IMR-90 (cell line): Measurements from ENCODE around the gene FEZF2. TPM values are rescaled to one million over a fixed set of nuclear protein-coding genes. Genes with fewer than 3 reads are reported as not detected.

Experiments used
- ATAC-seq: fragments of 200-7000 bp; cut with Tn5 transposase; 2 replicates; pipeline ENCODE4 v1.9.1; 2020; ENCODE audit warnings: low read depth, mild to moderate bottlenecking, moderate library complexity
- BruUV-seq: library from RNA; stranded (reverse); fragments of 400-500 nt; replicated peaks from 2 replicates; lab custom pipeline; 2021; lab: Mats Ljungman, UMichigan
- CTCF ChIA-PET: fragments of 300-600 bp; formaldehyde crosslinking; extraction: SDS; loops from one replicate; lab custom pipeline; 2021; ENCODE audit warnings: antibody characterized with exemption; lab: Yijun Ruan, JAX
- POLR2A ChIA-PET: fragments of 300-600 bp; sonication (Branson Sonifier 250); formaldehyde crosslinking; loops from one replicate; lab custom pipeline; 2022; ENCODE audit warnings: antibody characterized with exemption; ENCODE audit not compliant: unreplicated experiment; lab: Charles Lee
- DNase-seq: peaks from one replicate; pipeline ENCODE4 v3.0.0; 2013
- H2AFZ ChIP-seq: replicated peaks from 2 replicates; pipeline ENCODE3; 2013; ENCODE audit warnings: low read length, mild to moderate bottlenecking; ENCODE audit not compliant: poor library complexity
- H2AK5ac ChIP-seq: 2 replicates; pipeline ENCODE4 v1.6.1; 2013; ENCODE audit warnings: low read depth, low read length, inconsistent platforms
- H2AK9ac ChIP-seq: replicated peaks from 2 replicates; pipeline ENCODE3; 2013; ENCODE audit warnings: mild to moderate bottlenecking, low read depth, low read length, moderate library complexity; ENCODE audit not compliant: poor library complexity
- H2BK120ac ChIP-seq: 2 replicates; pipeline ENCODE4 v1.6.1; 2013; ENCODE audit warnings: low read depth, low read length, inconsistent platforms
- H2BK15ac ChIP-seq: 3 replicates; pipeline ENCODE4 v1.6.1; 2013; ENCODE audit warnings: low read depth, low read length, inconsistent platforms
- H2BK20ac ChIP-seq: 2 replicates; pipeline ENCODE4 v1.6.1; 2013; ENCODE audit warnings: low read depth, mild to moderate bottlenecking, inconsistent platforms, low read length, moderate library complexity
- H2BK5ac ChIP-seq: 2 replicates; pipeline ENCODE4 v1.6.1; 2013; ENCODE audit warnings: mild to moderate bottlenecking, low read depth, low read length, inconsistent platforms; ENCODE audit not compliant: poor library complexity, severe bottlenecking
- H3K14ac ChIP-seq: replicated peaks from 2 replicates; pipeline ENCODE4 v1.6.1; 2013; ENCODE audit warnings: low read depth, low read length, inconsistent platforms
- H3K18ac ChIP-seq: 2 replicates; pipeline ENCODE4 v1.6.1; 2013; ENCODE audit warnings: low read depth, low read length, control low read depth
- H3K23ac ChIP-seq: 2 replicates; pipeline ENCODE4 v1.6.1; 2013; ENCODE audit warnings: low read depth, low read length, inconsistent platforms
- H3K27ac ChIP-seq: 2 replicates; pipeline ENCODE4 v1.5.1; 2013; ENCODE audit warnings: mild to moderate bottlenecking, control low read depth, low read length; ENCODE audit not compliant: insufficient read depth
- H3K27me3 ChIP-seq: 2 replicates; pipeline ENCODE4 v1.6.1; 2013; ENCODE audit warnings: low read length; ENCODE audit not compliant: control insufficient read depth, insufficient read depth
- H3K36me3 ChIP-seq: 2 replicates; pipeline ENCODE4 v1.6.1; 2013; ENCODE audit warnings: low read length, mixed read lengths; ENCODE audit not compliant: control insufficient read depth, insufficient read depth
- H3K4ac ChIP-seq: 2 replicates; pipeline ENCODE4 v1.6.1; 2013; ENCODE audit warnings: low read depth, low read length, inconsistent platforms
- H3K4me1 ChIP-seq: 2 replicates; pipeline ENCODE4 v1.6.1; 2013; ENCODE audit warnings: low read length, mixed read lengths; ENCODE audit not compliant: control insufficient read depth, insufficient read depth
- H3K4me2 ChIP-seq: 2 replicates; pipeline ENCODE4 v1.6.1; 2013; ENCODE audit warnings: low read depth, mild to moderate bottlenecking, control low read depth, low read length, moderate library complexity
- H3K4me3 ChIP-seq: 2 replicates; pipeline ENCODE4 v1.5.1; 2013; ENCODE audit warnings: low read depth, mild to moderate bottlenecking, control low read depth, low read length, moderate library complexity; ENCODE audit not compliant: insufficient read depth
- H3K56ac ChIP-seq: 2 replicates; pipeline ENCODE4 v1.6.1; 2013; ENCODE audit warnings: low read length, inconsistent platforms; ENCODE audit not compliant: insufficient read depth; ENCODE audit errors: extremely low read depth
- H3K79me1 ChIP-seq, 2 experiments: 2 replicates each; pipeline ENCODE4 v1.6.1; 2013; ENCODE audit warnings: low read length in 2 of 2, inconsistent platforms in 1 of 2, low read depth in 1 of 2
- H3K9ac ChIP-seq: 2 replicates; pipeline ENCODE4 v1.6.1; 2013; ENCODE audit warnings: low read depth, low read length, control low read depth
- H3K9me1 ChIP-seq: 2 replicates; pipeline ENCODE4 v1.6.1; 2013; ENCODE audit warnings: low read length, inconsistent platforms; ENCODE audit not compliant: insufficient read depth
- H3K9me3 ChIP-seq: 2 replicates; pipeline ENCODE4 v1.6.1; 2013; ENCODE audit warnings: low read length; ENCODE audit not compliant: control insufficient read depth, insufficient read depth
- H4K20me1 ChIP-seq: 2 replicates; pipeline ENCODE4 v1.6.1; 2013; ENCODE audit warnings: low read length, inconsistent platforms; ENCODE audit not compliant: insufficient read depth
- H4K5ac ChIP-seq: 2 replicates; pipeline ENCODE4 v1.6.1; 2013; ENCODE audit warnings: mild to moderate bottlenecking, low read depth, low read length, control low read depth
- H4K8ac ChIP-seq, 2 experiments: 2 replicates each; pipeline ENCODE4 v1.6.1; 2013; ENCODE audit warnings: low read depth in 2 of 2, low read length in 2 of 2, control low read depth in 1 of 2, inconsistent platforms in 1 of 2
- H4K91ac ChIP-seq: 2 replicates; pipeline ENCODE4 v1.6.1; 2013; ENCODE audit warnings: low read depth, low read length, inconsistent platforms; ENCODE audit not compliant: insufficient read depth
- BHLHE40 ChIP-seq: fragments of 150-350 bp; IDR thresholded peaks from 2 replicates; pipeline ENCODE4 v1.6.1; 2016; ENCODE audit warnings: mild to moderate bottlenecking, low read depth, low read length
- CHD1 ChIP-seq: IDR thresholded peaks from 2 replicates; pipeline ENCODE4 v1.6.1; 2012; ENCODE audit warnings: low read depth, low read length, improper control_type of control experiment
- CTCF ChIP-seq: conservative IDR thresholded peaks from 2 replicates; pipeline ENCODE4 v1.5.1; 2012; ENCODE audit warnings: mild to moderate bottlenecking, low read depth, low read length, improper control_type of control experiment
- ELK1 ChIP-seq: fragments of 150-350 bp; IDR thresholded peaks from 2 replicates; pipeline ENCODE4 v1.6.1; 2016; ENCODE audit warnings: low read depth, mild to moderate bottlenecking, low read length, moderate library complexity, borderline replicate concordance
- FOS ChIP-seq: fragments of 150-350 bp; IDR thresholded peaks from 2 replicates; pipeline ENCODE4 v1.6.1; 2016; ENCODE audit warnings: low read depth, low read length
- RAD21 ChIP-seq: IDR thresholded peaks from 2 replicates; pipeline ENCODE4 v1.6.1; 2012; ENCODE audit warnings: low read length, improper control_type of control experiment
- RCOR1 ChIP-seq: IDR thresholded peaks from 2 replicates; pipeline ENCODE4 v1.6.1; 2012; ENCODE audit warnings: mild to moderate bottlenecking, low read length, improper control_type of control experiment; ENCODE audit not compliant: insufficient replicate concordance
- RFX5 ChIP-seq: IDR thresholded peaks from 2 replicates; pipeline ENCODE4 v1.8.0; 2012; ENCODE audit warnings: low read depth, mild to moderate bottlenecking, low read length, moderate library complexity
- USF2 ChIP-seq: fragments of 150-350 bp; IDR thresholded peaks from 2 replicates; pipeline ENCODE4 v1.6.1; 2017; ENCODE audit warnings: mild to moderate bottlenecking, antibody characterized with exemption, low read length, low read depth
- WGBS, 2 experiments: methylation state at CpG; one replicate each; pipeline versions ENCODE4 v1.1.5 to v1.1.7; 2013; ENCODE audit warnings: missing lambda C conversion rate in 2 of 2; ENCODE audit not compliant: insufficient read length in 1 of 2; ENCODE audit errors: extremely low coverage in 2 of 2; 5-methylcytosine and 5-hydroxymethylcytosine counted together
- dilution Hi-C: fragments of 300-500 bp; cut with HindIII; formaldehyde crosslinking; loops from one replicate; pipeline ENCODE4 v1.14.3; 2018; ENCODE audit warnings: low sequenced_read_pairs; ENCODE audit not compliant: unreplicated experiment
- in situ Hi-C: fragments of 300-500 bp; cut with MboI; formaldehyde crosslinking; loops from 3 replicates; pipeline ENCODE4 v1.14.3; 2019; ENCODE audit warnings: low sequenced_read_pairs, inconsistent platforms, mixed read lengths
- intact Hi-C: fragments of 100-400 bp; cut with micrococcal nuclease; formaldehyde crosslinking; loops from 2 replicates; pipeline ENCODE4 v1.10.0; 2022
- polyA plus RNA-seq, 3 experiments: library from polyadenylated mRNA; depleted of rRNA; stranded (reverse); fragments of >200 nt; gene quantifications; 2 replicates each; pipeline ENCODE4 v1.2.3, GENCODE V29; 2012; ENCODE audit warnings: low replicate concordance in 1 of 3
- total RNA-seq: library from RNA; depleted of rRNA; stranded (reverse); fragments of >200 nt; gene quantifications from 2 replicates; pipeline ENCODE4 v1.2.3, GENCODE V29; 2012

Gene FEZF2
- total and polyA plus RNA-seq, 2 of the 4 experiments (the other 2 are of a cell fraction), result not detected

- H3K4me3 ChIP-seq, result no peak overlapping the region
- intact Hi-C loops, result no loop called here
- no peak overlapping the region for H3K56ac ChIP-seq
- dilution Hi-C loops, result no loop called here
- no peaks in the 10 kb centered on the region for H3K9me3 ChIP-seq
- no peaks in the 10 kb centered on the region for H4K20me1 ChIP-seq
- no TSS peak for BruUV-seq
- no peak overlapping the region for H3K14ac ChIP-seq
- WGBS, 2 experiments, result no CpG with 5 or more reads among the region's 10 CpGs
- H3K4me2 ChIP-seq, result no peak overlapping the region
- no peak overlapping the region for H2AK5ac ChIP-seq
- ATAC-seq (no peak), DNase-seq (no peak)
- H2BK120ac ChIP-seq, result no peak overlapping the region
- no peaks in the 10 kb centered on the region for H3K79me1 ChIP-seq
- H3K23ac ChIP-seq, result no peak overlapping the region
- H4K5ac ChIP-seq, result no peak overlapping the region
- no peak overlapping the region for H2AFZ ChIP-seq
- no peak overlapping the region for H2BK15ac ChIP-seq
- in situ Hi-C loops, result no loop called here
- H2AK9ac ChIP-seq, result no peak overlapping the region
- CTCF ChIA-PET, result no interaction called here
- no peak overlapping the region for H2BK20ac ChIP-seq
- no peak for TF ChIP-seq RCOR1
- TF ChIP-seq ELK1, result no peak
- no peak for TF ChIP-seq CTCF
- no peak for TF ChIP-seq BHLHE40
- no peak for TF ChIP-seq USF2
- no peak for TF ChIP-seq RFX5
- TF ChIP-seq FOS, result no peak
- no peak for TF ChIP-seq RAD21
- TF ChIP-seq CHD1, result no peak
- no peak overlapping the region for H4K91ac ChIP-seq
- no peak overlapping the region for H3K4ac ChIP-seq
- H3K9me1 ChIP-seq, result no peaks in the 10 kb centered on the region
- POLR2A ChIA-PET, result interaction anchor here (0.6 kb wide), 1 partner anchor 97 kb away, joined by 6 read pairs; no protein-coding TSS in a partner anchor
- no peaks in the 10 kb centered on the region for H3K4me1 ChIP-seq
- no peak overlapping the region for H3K27ac ChIP-seq
- no peaks in the 10 kb centered on the region for H3K36me3 ChIP-seq
- H2BK5ac ChIP-seq, result no peak overlapping the region
- no peak overlapping the region for H3K18ac ChIP-seq
- no peak overlapping the region for H4K8ac ChIP-seq
- no peak overlapping the region for H3K9ac ChIP-seq
- no peaks in the 10 kb centered on the region; the same call in 1 of the 2 replicates for H3K27me3 ChIP-seq
These were observed 47.9 kb upstream of the FEZF2 start for GRCh38 chr3:62421207-62421606.
